GM11168 (cell line): Measurements from ENCODE around the gene MAPT.
"Not testable (repeated sequence)": the region's sequence is repeated elsewhere in the genome, so short reads cannot be mapped to it uniquely, and the experiment has no call there.

ENCODE experiments used
- in situ Hi-C: fragments of 300-500 bp; cut with MboI; formaldehyde crosslinking; loops from one replicate; pipeline ENCODE4 v1.12.0; 2022; ENCODE audit warnings: low sequenced_read_pairs; ENCODE audit not compliant: unreplicated experiment

Gene MAPT

GRCh38 chr17:45861165-45861564 is 33.2 kb upstream of the MAPT start:
- in situ Hi-C loops, result no loop called here

DNA sequence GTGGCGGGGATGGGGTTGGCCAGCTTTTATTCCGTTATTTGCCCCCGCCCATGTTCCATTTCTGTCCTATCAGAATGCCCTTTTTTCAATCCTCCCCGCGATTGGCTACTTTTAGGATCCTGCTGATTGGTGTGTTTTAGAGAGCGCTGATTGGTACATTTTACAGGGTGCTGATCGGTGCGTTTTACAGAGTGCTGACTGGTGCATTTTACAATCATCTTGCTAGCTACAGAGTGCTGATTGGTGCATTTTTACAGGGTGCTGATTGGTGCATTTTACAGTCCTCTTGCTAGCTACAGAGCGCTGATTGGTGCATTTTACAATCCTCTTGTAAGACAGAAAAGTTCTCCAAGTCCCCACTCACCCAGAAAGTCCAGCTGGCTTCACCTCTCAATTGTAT is 32.2 kb upstream of the MAPT start:
- in situ Hi-C loops, result not testable (repeated sequence)

DNA sequence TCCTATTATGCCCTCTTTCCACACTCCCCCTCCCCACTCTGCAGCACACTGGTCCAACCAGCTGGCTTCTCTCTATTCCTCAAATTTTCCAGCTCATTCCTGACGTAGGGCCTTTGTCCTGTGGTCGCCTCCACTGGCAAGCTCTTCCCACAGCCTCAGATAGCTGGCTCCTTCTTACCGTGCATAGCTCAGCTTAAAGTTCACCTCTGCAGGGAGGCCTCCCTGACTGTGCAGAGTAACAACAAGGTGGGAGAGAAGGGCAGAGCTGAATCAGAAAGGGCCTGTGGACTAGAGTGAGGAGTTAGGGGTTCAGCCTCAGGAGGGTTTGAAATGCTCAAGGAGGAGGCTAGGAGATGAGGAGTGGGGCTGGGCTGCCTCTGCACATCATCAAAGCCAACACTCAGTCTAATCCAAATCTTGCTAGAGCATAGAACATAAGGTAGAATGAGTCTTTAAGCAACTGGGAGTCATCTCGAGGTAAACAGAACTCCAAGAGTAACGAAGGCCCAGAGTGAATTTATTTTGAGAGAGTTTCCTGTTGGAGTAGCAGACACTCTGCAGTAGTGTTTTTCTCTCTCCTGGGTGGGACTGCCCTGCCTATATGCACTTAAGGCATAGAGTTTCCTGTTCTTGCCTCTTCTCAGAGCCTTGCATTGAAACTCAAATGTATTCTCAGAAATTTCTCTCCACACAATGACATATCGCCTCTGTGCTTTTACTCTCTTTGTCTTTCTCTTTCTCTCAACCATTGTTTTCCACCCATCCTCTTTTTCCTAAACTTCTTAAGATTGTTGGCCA is 30.3 kb upstream of the MAPT start:
- in situ Hi-C loops, result no loop called here

DNA sequence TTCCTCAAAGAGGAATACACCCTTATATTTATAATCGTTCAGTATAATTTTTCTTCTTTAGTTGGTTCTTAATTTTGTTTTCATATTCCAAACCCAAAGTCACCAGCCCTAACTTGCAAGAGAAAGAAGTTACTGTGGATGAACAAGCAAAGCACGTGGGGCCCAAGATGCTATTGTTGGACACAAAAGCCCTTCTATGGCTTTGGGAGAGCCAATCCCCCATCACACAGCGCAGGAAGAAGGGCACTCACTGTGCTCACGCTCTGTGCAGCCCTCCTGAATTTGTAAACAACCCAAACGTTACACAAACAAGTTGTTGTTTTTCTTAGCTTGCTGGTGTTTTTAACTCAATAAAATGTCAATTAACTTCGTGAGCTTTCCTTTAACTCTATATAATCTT is 27.2 kb upstream of the MAPT start:
- in situ Hi-C loops, result no loop called here

DNA sequence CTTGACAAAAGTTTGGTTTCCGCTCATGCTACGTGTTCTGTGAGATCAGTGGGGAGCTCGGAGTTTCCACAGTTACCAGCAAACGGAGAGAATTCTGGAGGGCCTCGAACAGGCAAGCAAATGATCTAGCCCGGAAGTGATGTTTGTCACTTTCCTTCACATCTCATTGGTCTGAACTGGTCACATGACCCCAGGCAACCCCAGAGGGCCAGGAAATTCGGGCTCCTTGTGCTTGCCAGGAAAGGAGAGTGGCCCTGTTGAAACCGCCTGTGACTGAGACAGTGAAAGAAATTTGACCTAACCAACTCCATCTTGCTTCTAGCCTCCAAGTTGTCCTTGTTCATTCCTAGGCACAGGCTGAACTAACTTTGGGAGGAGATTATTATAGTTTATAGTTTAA is 26.7 kb upstream of the MAPT start:
- in situ Hi-C loops, result no loop called here

- in situ Hi-C loops, result no loop called here
Observed at GRCh38 chr17:45868276-45868675, 26.1 kb upstream of the MAPT start.

- in situ Hi-C loops, result no loop called here
Observed at GRCh38 chr17:45869676-45870341, 24.5 kb upstream of the MAPT start.

- in situ Hi-C loops, result no loop called here
Observed at GRCh38 chr17:45870342-45870974, 23.9 kb upstream of the MAPT start.

DNA sequence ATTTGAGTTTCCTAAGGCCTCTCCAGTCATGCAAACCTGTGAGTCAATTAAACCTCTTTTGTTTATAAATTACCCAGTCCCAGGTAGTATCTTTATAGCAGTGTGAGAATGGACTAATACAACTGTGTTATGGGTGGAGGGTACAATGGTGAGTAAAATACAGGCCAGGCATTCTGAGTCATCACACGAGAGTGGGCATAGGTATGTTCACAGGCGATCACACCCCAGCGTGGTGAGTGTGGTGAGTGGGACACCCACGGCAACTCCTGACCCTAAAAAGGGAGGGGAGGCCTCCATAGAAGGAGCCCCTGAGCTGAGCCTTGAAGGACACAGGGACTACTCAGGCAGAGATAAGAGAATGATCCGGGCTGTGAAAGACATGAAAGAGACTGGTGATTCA is 22.6 kb upstream of the MAPT start:
- in situ Hi-C loops, result no loop called here

DNA sequence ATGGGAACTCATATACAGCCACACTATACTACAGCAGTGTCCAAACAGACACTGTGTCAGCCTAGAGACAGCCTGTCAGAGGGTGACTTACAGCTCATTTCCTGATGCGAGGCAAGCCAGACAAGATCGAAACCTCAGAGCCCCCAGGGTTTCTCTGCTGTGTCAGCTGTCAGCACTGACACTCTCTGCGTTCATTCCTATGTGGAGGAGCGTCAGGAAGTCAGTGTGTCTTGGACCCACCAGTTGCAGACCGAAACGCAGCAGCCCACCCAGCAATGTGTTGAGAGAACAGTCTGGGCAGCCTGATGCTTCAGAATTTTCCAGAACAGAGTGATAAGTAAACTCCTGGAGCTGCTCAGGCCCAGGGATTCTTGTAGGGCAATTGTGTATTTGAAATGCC is 20.6 kb upstream of the MAPT start:
- in situ Hi-C loops, result no loop called here

DNA sequence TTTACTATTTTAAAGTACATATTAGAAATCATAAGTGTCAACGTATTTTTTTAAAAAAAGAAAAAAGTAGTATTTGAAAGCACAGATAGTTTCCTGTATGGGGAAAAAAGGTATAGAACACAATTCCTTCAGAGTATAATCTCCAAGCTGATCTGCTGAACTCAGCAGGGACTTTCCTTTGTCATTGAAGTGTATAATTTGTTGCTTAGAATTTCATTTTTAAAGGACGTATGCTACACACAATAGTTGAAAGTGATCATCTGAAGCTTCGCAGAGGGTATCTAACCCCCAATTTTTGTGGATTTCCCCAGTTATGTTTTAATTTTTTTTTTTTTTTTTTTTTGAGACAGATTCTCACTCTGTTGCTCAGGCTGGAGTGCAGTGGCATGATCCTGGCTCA is 20.2 kb upstream of the MAPT start:
- in situ Hi-C loops, result no loop called here

GRCh38 chr17:45876539-45876938 is 17.8 kb upstream of the MAPT start:
- in situ Hi-C loops, result no loop called here

- in situ Hi-C loops, result no loop called here
Observed at GRCh38 chr17:45877467-45877866, 16.9 kb upstream of the MAPT start.

DNA sequence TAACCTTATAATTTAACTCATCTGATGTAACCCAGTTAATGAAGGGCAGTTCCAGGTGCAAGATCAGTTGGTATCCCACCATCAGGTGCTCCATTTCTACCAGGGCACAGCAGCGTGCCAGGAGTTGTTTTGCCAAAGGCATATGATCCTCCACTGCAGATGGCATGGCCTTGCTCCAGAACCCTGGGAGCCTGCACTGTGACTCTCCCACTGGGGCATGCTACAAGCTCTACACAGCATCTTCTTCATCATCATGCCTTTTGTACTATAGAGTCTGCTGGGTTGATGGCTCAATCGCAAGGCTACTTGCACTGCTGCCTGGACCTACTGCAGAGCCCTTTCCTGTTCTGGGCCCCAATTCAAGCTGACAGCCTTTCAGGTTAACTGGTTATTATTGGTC is 11.3 kb upstream of the MAPT start:
- in situ Hi-C loops, result no loop called here

DNA sequence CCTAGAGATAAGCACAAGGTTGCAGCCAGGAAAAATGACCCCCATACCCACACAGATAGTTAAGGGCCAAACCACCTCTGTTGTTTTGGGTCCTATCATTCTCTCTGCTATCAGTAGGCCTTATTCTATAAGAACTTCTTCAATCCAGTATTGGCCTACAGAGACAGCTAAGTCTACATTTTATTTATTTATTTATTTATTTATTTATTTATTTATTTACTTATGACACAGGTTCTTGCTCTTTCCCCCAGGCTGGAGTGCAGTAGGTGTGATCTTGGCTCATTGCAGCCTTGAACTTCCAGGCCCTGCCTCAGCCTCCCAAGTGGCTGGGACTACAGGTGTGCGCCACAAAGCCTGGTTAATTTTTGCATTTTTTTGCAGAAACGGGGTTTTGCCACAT is 7.5 kb upstream of the MAPT start:
- in situ Hi-C loops, result no loop called here

GRCh38 chr17:45888392-45888791 is 6.0 kb upstream of the MAPT start:
- in situ Hi-C loops, result no loop called here

DNA sequence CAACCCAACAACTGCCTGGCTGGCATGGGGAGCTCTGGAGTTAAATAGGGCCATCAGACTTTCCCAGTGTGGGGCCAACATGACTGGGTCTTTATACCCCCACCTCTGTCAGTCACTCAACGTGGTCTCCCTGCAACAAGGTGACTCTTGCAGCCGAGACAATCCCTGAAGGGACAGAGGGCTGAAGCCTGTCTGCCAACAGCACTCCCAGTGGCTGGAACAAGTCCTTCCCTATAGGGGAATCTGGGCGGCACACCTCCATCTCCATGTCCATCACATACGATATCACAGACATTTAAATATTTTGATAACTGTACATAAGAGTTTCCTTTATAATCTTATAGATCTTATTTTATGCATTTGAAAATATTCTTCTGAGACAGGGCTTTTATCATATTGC is 4.8 kb upstream of the MAPT start:
- in situ Hi-C loops, result no loop called here

GRCh38 chr17:45893725-45894021 is 681 bp upstream of the MAPT start:
- in situ Hi-C loops, result no loop called here

DNA sequence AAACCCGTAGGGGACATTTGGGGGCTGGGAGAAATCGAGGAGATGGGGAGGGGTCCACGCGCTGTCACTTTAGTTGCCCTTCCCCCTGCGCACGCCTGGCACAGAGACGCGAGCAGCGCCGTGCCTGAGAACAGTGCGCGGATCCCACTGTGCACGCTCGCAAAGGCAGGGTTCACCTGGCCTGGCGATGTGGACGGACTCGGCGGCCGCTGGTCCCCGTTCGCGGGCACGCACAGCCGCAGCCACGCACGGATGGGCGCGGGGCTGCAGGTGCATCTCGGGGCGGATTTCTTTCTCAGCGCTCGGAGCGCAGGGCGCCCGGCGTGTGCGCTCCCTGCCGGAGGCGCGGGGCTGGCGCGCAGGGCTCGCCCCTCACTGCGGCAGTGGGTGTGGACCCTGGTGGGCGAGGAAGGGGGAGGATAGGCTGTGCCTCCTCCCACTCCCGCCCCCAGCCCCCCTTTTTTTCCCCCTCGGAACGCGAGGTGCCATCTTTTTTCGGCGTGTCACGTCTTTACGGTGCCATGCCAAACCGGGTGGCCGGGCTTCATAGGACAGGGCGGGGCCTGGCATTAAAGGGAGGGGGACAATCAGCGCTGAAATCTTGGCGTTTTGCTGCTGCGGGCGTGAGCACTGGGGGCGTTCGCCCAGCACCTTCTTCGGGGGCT is 1.1 kb downstream of the MAPT start:
- in situ Hi-C loops, result no loop called here

DNA sequence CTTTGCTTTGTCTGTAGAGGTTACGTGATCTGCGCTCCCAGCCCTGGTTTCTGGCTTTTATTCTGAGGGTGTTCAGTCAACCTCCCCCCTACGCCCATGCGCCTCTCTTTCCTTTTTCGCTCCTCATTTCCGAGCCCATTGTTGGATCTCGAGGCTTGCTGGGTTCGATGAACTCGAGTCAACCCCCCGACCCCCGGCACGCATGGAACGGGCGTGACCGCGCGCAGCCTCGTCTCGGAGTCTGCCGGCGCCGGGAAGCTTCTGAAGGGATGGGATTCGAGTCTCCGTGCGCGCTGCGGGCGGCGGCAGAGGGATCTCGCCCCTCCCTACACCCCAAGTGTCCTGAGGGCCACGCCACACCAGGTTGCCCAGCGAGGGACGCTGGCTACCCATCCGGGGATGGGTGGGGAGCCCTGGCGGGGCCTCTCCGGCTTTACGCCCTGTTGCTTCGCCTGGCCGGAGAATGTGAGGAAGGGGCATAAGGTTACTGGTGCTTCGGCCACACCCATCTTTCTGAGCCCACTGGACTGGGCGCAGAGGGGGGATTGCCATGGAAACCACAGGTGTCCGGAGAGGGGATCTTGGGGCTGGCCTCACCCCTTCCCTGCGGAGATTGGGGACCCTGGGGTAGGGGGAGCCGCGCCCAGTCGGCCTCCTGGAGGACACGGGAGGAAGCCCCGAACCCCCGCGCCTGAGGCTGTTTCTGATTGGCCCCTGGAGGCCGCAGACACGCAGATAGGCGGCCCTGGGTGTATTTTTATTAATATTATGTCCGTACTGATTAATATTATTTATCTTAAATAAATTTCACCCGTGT is 1.8 kb downstream of the MAPT start:
- in situ Hi-C loops, result no loop called here
